A673 (cell line): ENCODE data around the gene EFCAB11. TPM values are rescaled to one million over a fixed set of nuclear protein-coding genes. Genes with fewer than 3 reads are reported as not detected.

Experiments used
- BruUV-seq: library from RNA; stranded (reverse); fragments of 400-500 nt; replicated peaks from 2 replicates; lab custom pipeline; 2021; lab: Mats Ljungman, UMichigan
- CTCF ChIA-PET: fragments of 300-600 bp; sonication (Branson Sonifier 250); formaldehyde crosslinking; loops from one replicate; lab custom pipeline; 2022; ENCODE audit warnings: antibody characterized with exemption; lab: Charles Lee
- POLR2A ChIA-PET: fragments of 300-600 bp; sonication (Branson Sonifier 250); formaldehyde crosslinking; loops from one replicate; lab custom pipeline; 2022; ENCODE audit warnings: antibody characterized with exemption; ENCODE audit not compliant: low non-redundant PET; lab: Charles Lee
- DNase-seq: peaks from one replicate; pipeline ENCODE4 v3.0.0-alpha.2; 2015; ENCODE audit warnings: low spot score
- H3K27ac ChIP-seq: fragments of 200-600 bp; sonication (generic); 2 replicates; pipeline ENCODE4 v1.5.1; 2016; ENCODE audit warnings: mixed run types, low read depth, mild to moderate bottlenecking, mixed read lengths, antibody characterized with exemption, low read length; ENCODE audit not compliant: poor library complexity, severe bottlenecking
- H3K27me3 ChIP-seq: fragments of 200-600 bp; sonication (generic); replicated peaks from 2 replicates; pipeline ENCODE4 v1.6.1; 2017; ENCODE audit warnings: mixed run types, low read depth, mild to moderate bottlenecking, mixed read lengths, antibody characterized with exemption, low read length; ENCODE audit not compliant: insufficient read depth, poor library complexity
- H3K36me3 ChIP-seq: fragments of 200-600 bp; sonication (generic); 2 replicates; pipeline ENCODE4 v1.6.1; 2016; ENCODE audit warnings: mixed run types, mild to moderate bottlenecking, mixed read lengths, antibody characterized with exemption, low read length; ENCODE audit not compliant: insufficient read depth, poor library complexity, severe bottlenecking
- H3K4me1 ChIP-seq: fragments of 200-600 bp; sonication (generic); 2 replicates; pipeline ENCODE4 v1.6.1; 2017; ENCODE audit warnings: mixed run types, mild to moderate bottlenecking, mixed read lengths, antibody characterized with exemption, low read length; ENCODE audit not compliant: insufficient read depth, poor library complexity, severe bottlenecking
- H3K4me3 ChIP-seq: fragments of 200-600 bp; sonication (generic); 2 replicates; pipeline ENCODE4 v1.5.1; 2016; ENCODE audit warnings: low read depth, mixed run types, mild to moderate bottlenecking, mixed read lengths, low read length; ENCODE audit not compliant: poor library complexity, severe bottlenecking
- H3K9me3 ChIP-seq: fragments of 200-600 bp; sonication (generic); 2 replicates; pipeline ENCODE4 v1.6.1; 2016; ENCODE audit warnings: mixed run types, low read depth, mild to moderate bottlenecking, mixed read lengths, antibody characterized with exemption, low read length; ENCODE audit not compliant: poor library complexity, severe bottlenecking
- CTCF ChIP-seq: fragments of 300-800, 200-600 bp; sonication (generic); conservative IDR thresholded peaks from 2 replicates; pipeline ENCODE4 v1.5.1; 2017; ENCODE audit warnings: low read depth, mild to moderate bottlenecking, antibody characterized with exemption, low read length, moderate library complexity, mixed read lengths
- EZH2 ChIP-seq: fragments of 200-600 bp; sonication (generic); IDR thresholded peaks from 2 replicates; pipeline ENCODE4 v1.6.1; 2017; ENCODE audit warnings: borderline replicate concordance, low read depth, mild to moderate bottlenecking, mixed read lengths, antibody characterized with exemption, low read length; ENCODE audit not compliant: poor library complexity, severe bottlenecking
- intact Hi-C: fragments of 100-400 bp; cut with micrococcal nuclease; formaldehyde crosslinking; loops from one replicate; pipeline ENCODE4 v1.10.0; 2022; ENCODE audit not compliant: unreplicated experiment
- total RNA-seq: library from RNA; stranded (reverse); gene quantifications from 2 replicates; pipeline ENCODE4 v1.2.3, GENCODE V29; 2021

Gene EFCAB11
- total RNA-seq, 1 experiment from 2014 or later, result 8.4 TPM

DNA sequence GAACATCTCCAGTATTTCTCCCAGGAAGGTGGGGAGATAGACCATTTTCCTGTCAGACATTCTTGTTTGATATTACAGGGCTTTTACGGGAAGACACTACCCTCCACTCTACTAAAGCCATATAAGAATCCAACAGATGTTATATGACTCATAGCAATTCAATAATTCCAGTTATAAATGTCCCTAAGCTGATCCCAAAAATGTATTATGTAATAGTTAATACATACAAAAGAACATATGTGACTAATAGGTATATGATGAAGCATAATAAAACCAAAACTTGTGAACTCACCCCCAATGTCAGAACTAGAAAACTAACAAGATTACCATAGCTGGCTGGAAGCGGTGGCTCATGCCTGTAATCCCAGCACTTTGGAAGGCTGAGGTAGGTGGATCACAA lies 84.2 kb downstream of the EFCAB11 start:
- no peaks in the 10 kb centered on the region for H3K4me1 ChIP-seq
- no peak overlapping the region for H3K27ac ChIP-seq
- no peak overlapping the region for H3K4me3 ChIP-seq
- POLR2A ChIA-PET, result no interaction called here
- intact Hi-C loops, result no loop called here
- no TSS peak for BruUV-seq
- CTCF ChIA-PET, result no interaction called here
- TF ChIP-seq EZH2 (no peak), CTCF (no peak)
- H3K27me3 ChIP-seq, result no peaks in the 10 kb centered on the region
- H3K36me3 ChIP-seq, result no peaks in the 10 kb centered on the region
- no peaks in the 10 kb centered on the region for H3K9me3 ChIP-seq
- DNase-seq, result no peak

DNA sequence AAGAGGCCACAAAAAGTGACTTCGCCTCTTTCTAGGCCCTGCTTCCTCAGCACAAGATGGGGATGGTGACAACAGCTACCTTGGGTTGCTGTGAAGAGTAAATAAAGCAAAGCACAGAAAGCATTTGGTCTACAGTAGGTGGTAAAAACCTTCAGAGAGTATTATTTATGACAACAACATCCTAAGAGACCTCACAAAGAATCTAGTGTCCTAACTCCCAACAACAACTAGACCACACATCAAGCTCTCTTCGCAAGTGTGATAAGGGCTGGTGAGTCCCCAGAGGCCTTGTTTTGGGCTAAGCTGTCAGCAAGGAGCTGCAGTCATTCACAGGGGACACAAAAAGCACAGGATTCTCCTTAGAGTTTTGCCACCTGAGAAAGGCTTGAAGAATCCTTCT lies 84.9 kb downstream of the EFCAB11 start:
- Histone ChIP-seq H3K9me3 (no peaks in the 10 kb centered on the region), H3K4me1 (no peaks in the 10 kb centered on the region), H3K27me3 (no peaks in the 10 kb centered on the region), H3K27ac (no peak overlapping the region), H3K36me3 (no peaks in the 10 kb centered on the region), H3K4me3 (no peak overlapping the region)
- ChIA-PET POLR2A (no interaction called here), CTCF (no interaction called here)
- intact Hi-C loops, result no loop called here
- no peak for DNase-seq
- TF ChIP-seq EZH2, result no peak
- TF ChIP-seq CTCF, result no peak
- BruUV-seq, result no TSS peak

DNA sequence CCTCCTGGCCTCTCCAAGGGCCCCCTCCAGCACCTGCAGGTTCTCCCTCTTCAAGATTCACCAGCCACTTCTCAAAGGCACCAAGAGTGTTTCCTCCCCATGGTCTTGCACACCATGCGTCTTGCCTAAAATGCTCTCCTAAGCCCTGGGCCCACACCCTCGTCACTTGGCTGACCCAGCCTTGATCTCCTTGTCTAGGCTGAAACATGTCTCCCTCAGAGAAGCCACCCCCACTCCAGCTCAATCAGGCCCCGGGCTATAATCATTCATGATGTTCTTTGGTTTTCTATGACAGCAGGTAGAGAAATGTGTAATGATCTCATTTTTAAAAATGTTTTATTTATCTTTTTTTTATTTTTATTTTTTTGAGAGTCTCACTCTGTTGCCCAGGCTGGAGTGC lies 88.1 kb downstream of the EFCAB11 start:
- no peaks in the 10 kb centered on the region for H3K4me1 ChIP-seq
- DNase-seq, result no peak
- H3K27me3 ChIP-seq, result no peaks in the 10 kb centered on the region
- ChIA-PET CTCF (no interaction called here), POLR2A (no interaction called here)
- intact Hi-C loops, result no loop called here
- H3K36me3 ChIP-seq, result no peaks in the 10 kb centered on the region
- BruUV-seq, result no TSS peak
- TF ChIP-seq CTCF, result no peak
- TF ChIP-seq EZH2, result no peak
- H3K9me3 ChIP-seq, result no peaks in the 10 kb centered on the region
- H3K4me3 ChIP-seq, result no peak overlapping the region
- H3K27ac ChIP-seq, result no peak overlapping the region
